LNCaP clone FGC (cell line): ENCODE data around the gene NBPF3.
"Not testable (repeated sequence)": the region's sequence is repeated elsewhere in the genome, so short reads cannot be mapped to it uniquely, and the experiment has no call there.

Experiments used
- DNase-seq: peaks from one replicate; pipeline ENCODE4 v3.0.0-alpha.2; 2011; ENCODE audit warnings: low read depth
- H3K4me3 ChIP-seq: 2 replicates; pipeline ENCODE4 v1.5.1; 2011; ENCODE audit warnings: mild to moderate bottlenecking, low read depth, low read length, control low read depth
- CTCF ChIP-seq: IDR thresholded peaks from 2 replicates; pipeline ENCODE4 v1.5.1; 2012; ENCODE audit warnings: mild to moderate bottlenecking; ENCODE audit not compliant: control insufficient read depth, insufficient read depth; ENCODE audit errors: extremely low read depth

Gene NBPF3

GRCh38 chr1:21436488-21437340, 3.2 kb upstream of the NBPF3 start:
- TF ChIP-seq CTCF = no peak
- no peak for DNase-seq
- no peak overlapping the region for H3K4me3 ChIP-seq

GRCh38 chr1:21437341-21437640, 2.6 kb upstream of the NBPF3 start:
- TF ChIP-seq CTCF = no peak
- no peak for DNase-seq
- no peak overlapping the region for H3K4me3 ChIP-seq

GRCh38 chr1:21438646-21439312, 1.2 kb upstream of the NBPF3 start:
- DNase-seq, H3K4me3 ChIP-seq: not testable (repeated sequence)

GRCh38 chr1:21439345-21439720, 604 bp upstream of the NBPF3 start:
- no peak for DNase-seq
- peak overlapping the region; percentile 54 for H3K4me3 ChIP-seq
- no peak for TF ChIP-seq CTCF

- H3K4me3 ChIP-seq = peak overlapping the region; percentile 54
- DNase-seq = not testable (repeated sequence)
Observed at GRCh38 chr1:21440630-21441125, 741 bp downstream of the NBPF3 start.

GRCh38 chr1:21446647-21447046, 6.7 kb downstream of the NBPF3 start:
- DNase-seq, H3K4me3 ChIP-seq: not testable (repeated sequence)

- no peak overlapping the region for H3K4me3 ChIP-seq
- TF ChIP-seq CTCF = no peak
- no peak for DNase-seq
Observed at GRCh38 chr1:21447311-21447710, 7.4 kb downstream of the NBPF3 start.

- DNase-seq = no peak
- TF ChIP-seq CTCF = no peak
- H3K4me3 ChIP-seq = no peak overlapping the region
Observed at GRCh38 chr1:21449906-21450305, 10.0 kb downstream of the NBPF3 start.
